Adrenal gland (tissue), 12 donors: ENCODE results near the gene YAP1. TPM values are rescaled to one million over a fixed set of nuclear protein-coding genes. Genes with fewer than 3 reads are reported as not detected.

Source experiments
- DNase-seq, 7 donors: peaks; one replicate each; pipeline ENCODE4 v3.0.0-alpha.2; 2019 to 2020
- H3K27ac ChIP-seq, 5 donors: fragments of 200-600 bp; sonication (generic) in 4 of 5; 1 replicate in 3 of 5; 2 replicates in 2 of 5; pipeline versions ENCODE4 v1.5.1 to v1.8.0; 2016 to 2020; ENCODE audit warnings: mild to moderate bottlenecking in 1 of 5
- H3K27me3 ChIP-seq: fragments of 200-600 bp; 2 replicates; pipeline ENCODE4 v1.8.0; 2021
- H3K36me3 ChIP-seq, 2 donors: fragments of 200-600 bp; replicated peaks in 1 of 2; 1 replicate in 1 of 2; 2 replicates in 1 of 2; pipeline versions ENCODE4 v1.5.1 to v1.8.0; 2018 to 2022
- H3K4me1 ChIP-seq, 2 donors: fragments of 200-600 bp; replicated peaks in 1 of 2; 1 replicate in 1 of 2; 2 replicates in 1 of 2; pipeline versions ENCODE4 v1.5.1 to v1.8.0; 2018 to 2021
- H3K4me3 ChIP-seq, 4 donors: fragments of 200-600 bp; sonication (generic) in 3 of 4; one replicate each; pipeline ENCODE4 v1.5.1; 2016 to 2018
- H3K9me3 ChIP-seq, 3 donors: fragments of 200-600 bp; sonication (generic) in 1 of 3; replicated peaks in 1 of 3; 1 replicate in 2 of 3; 2 replicates in 1 of 3; pipeline versions ENCODE4 v1.5.1 to v1.8.0; 2016 to 2021
- POLR2A ChIP-seq, 2 donors: fragments of 450-650 bp; IDR thresholded peaks; one replicate each; pipeline ENCODE4 v1.6.1; 2017; ENCODE audit warnings: antibody characterized with exemption in 2 of 2, mild to moderate bottlenecking in 2 of 2, moderate library complexity in 1 of 2
- WGBS, 4 donors: extraction: QIAGEN DNeasy Blood & Tissue Kit in 2 of 4; methylation state at CpG; one replicate each; pipeline versions ENCODE4 v1.1.5 to v1.1.7; 2013 to 2017; 5-methylcytosine and 5-hydroxymethylcytosine counted together
- intact Hi-C, 2 donors: fragments of 100-400 bp; cut with DNase I; formaldehyde crosslinking; loops; one replicate each; pipeline versions ENCODE4 v1.14.1 to v1.15.0; 2022 to 2023
- polyA plus RNA-seq, 3 donors: library from polyadenylated mRNA; stranded (reverse); fragments of 200-250 nt in 2 of 3; fragments of 350-450 nt in 1 of 3; fragmentation: Illumina TruSeq in 1 of 3; extraction: RNeasy Lipid Tissue Mini Kit (QIAGEN cat#74804) in 1 of 3; gene quantifications; one replicate each; pipeline ENCODE4 v1.2.3, GENCODE V29; 2013 to 2014
- total RNA-seq, 9 donors: library from RNA; depleted of rRNA in 4 of 9; stranded (reverse); fragments of >200 nt in 4 of 9; fragments of 120-200 nt in 1 of 9; fragmentation: NEBNext Ultra II Directional in 1 of 9; extraction: Animal tissue kit (Norgen Biotek cat#: 25700) in 1 of 9; gene quantifications; one replicate each; pipeline versions ENCODE4 v1.1.0 to v1.2.4, GENCODE V29; 2013 to 2023
- TF ChIP-seq, protein P1 (sequence below), 6 experiments: fragments of 450-650 bp in 4 of 6; fragments of 200-600 bp in 2 of 6; sonication (generic) in 1 of 6; IDR thresholded peaks; 1 replicate in 5 of 6; 2 replicates in 1 of 6; pipeline versions ENCODE4 v1.5.1 to v1.8.0; 2016 to 2021; ENCODE audit warnings: antibody characterized with exemption in 6 of 6, mild to moderate bottlenecking in 2 of 6, moderate library complexity in 1 of 6
- donor health status: healthy with polysubstance abuse.
- donor health status: Bipolar disorder and iron deficiency.
- donor health status: DM: yes; HTN: yes; CAD: no.
- donor health status: DM: no; HTN: no; CAD: no.
- donor health status: DM: no; HTN: no; CAD: no.
- donor health status: DM: yes; HTN: yes; CAD: no.

The YAP1 gene
- total and polyA plus RNA-seq, 12 donors: 16.3 to 135 (median 82.9) TPM

DNA sequence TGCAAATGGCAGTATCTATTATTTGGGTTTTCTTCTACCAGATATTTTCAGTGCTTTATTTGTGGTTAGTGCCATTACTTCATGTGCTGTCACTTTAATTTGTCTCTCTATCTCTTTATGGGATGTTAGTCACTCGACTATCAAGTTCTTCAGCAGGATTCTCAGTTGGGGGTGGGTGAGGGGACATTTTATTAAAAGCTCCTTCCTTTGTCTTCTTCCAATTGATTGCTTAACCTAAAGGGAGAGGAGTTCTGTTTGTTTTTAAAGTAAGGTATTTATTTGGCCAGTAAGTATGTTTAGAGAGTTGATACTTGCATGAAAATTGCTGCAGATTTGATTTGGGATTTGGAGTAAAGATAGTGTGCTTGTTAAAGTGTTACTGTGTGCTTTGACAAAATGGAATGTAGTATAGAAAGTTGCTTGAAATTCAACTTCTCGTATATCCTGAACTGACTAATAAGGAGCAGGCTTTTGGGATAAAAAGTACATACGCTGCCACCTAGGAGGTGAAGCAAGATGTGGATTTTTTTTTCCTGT, 10.3 kb downstream of the YAP1 start:
- 59 to 67% (median 66%) methylated on average over 3 of the region's 3 CpGs for WGBS, 4 donors

DNA sequence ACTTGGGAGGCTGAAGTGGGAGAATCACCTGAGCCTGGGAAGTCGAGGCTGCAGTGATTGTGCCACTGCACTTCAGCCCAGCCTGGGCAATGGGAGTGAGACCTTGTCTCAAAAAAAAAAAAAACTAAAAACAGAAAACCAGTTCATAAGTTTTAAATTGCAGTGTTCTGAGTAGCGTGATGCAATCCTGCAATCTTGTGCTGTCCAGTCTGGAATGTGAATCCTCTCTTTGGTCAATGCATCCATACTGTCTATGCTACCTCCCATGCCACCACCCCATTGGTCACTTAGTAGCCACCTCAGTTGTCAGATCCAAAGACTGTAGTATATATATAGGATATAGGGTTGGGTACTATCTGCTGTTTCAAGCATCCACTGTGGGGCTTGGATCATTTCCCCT, 11.1 kb downstream of the YAP1 start:
- H3K4me3 ChIP-seq: no peak overlapping the region
- H3K27ac ChIP-seq: no peak overlapping the region
- no peak for TF ChIP-seq POLR2A (IDR thresholded peaks at IDR 0.05)
- TF ChIP-seq, protein P1, sequence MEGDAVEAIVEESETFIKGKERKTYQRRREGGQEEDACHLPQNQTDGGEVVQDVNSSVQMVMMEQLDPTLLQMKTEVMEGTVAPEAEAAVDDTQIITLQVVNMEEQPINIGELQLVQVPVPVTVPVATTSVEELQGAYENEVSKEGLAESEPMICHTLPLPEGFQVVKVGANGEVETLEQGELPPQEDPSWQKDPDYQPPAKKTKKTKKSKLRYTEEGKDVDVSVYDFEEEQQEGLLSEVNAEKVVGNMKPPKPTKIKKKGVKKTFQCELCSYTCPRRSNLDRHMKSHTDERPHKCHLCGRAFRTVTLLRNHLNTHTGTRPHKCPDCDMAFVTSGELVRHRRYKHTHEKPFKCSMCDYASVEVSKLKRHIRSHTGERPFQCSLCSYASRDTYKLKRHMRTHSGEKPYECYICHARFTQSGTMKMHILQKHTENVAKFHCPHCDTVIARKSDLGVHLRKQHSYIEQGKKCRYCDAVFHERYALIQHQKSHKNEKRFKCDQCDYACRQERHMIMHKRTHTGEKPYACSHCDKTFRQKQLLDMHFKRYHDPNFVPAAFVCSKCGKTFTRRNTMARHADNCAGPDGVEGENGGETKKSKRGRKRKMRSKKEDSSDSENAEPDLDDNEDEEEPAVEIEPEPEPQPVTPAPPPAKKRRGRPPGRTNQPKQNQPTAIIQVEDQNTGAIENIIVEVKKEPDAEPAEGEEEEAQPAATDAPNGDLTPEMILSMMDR (IDR thresholded peaks at IDR 0.05): no peak
- H3K36me3 ChIP-seq: peaks cover 0 to under 1% of the 10 kb centered on the region in 2 donors
- no peaks in the 10 kb centered on the region for H3K27me3 ChIP-seq
- H3K9me3 ChIP-seq: no peaks in the 10 kb centered on the region
- no peak for DNase-seq
- intact Hi-C loops: no loop called here
- WGBS, 4 donors: 84 to 90% (median 89%) methylated on average over 2 of the region's 2 CpGs
- peaks cover 8 to 34% of the 10 kb centered on the region in 2 donors for H3K4me1 ChIP-seq

More for the DNA sequence above, 10.3 kb downstream of the YAP1 start:
- Histone ChIP-seq H3K27ac (no peak overlapping the region), H3K36me3 (peaks cover 0 to 4% of the 10 kb centered on the region in 2 donors), H3K4me3 (no peak overlapping the region), H3K4me1 (peaks cover 8 to 39% of the 10 kb centered on the region in 2 donors), H3K9me3 (no peaks in the 10 kb centered on the region), H3K27me3 (no peaks in the 10 kb centered on the region)
- intact Hi-C loops: no loop called here
- TF ChIP-seq POLR2A (IDR thresholded peaks at IDR 0.05): no peak
- TF ChIP-seq, protein P1 (IDR thresholded peaks at IDR 0.05): no peak
- DNase-seq: no peak

DNA sequence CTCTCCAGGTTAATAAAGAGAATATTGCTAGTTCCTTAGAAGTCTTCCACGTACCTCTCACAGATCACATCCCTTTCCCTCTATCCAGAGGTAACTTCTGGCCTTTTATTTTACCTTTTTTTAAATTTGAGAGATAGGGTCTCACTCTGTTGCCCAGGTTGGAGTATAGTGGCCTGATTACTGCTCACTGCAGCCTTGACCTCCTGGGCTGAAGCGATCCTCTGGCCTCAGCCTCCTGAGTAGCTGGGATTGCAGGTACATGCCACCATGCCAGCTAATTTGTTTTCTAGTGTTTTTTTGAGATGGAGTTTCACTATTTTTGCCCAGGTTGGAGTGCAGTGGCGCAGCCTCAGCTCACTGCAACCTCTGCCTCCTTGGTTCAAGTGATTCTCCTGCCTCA, 24.4 kb downstream of the YAP1 start:
- no peaks in the 10 kb centered on the region for H3K36me3 ChIP-seq
- TF ChIP-seq, protein P1 (IDR thresholded peaks at IDR 0.05): no peak
- no peak for TF ChIP-seq POLR2A (IDR thresholded peaks at IDR 0.05)
- intact Hi-C loops: no loop called here
- peaks cover 4 to 6% of the 10 kb centered on the region in 2 donors for H3K4me1 ChIP-seq
- H3K9me3 ChIP-seq: no peaks in the 10 kb centered on the region
- no peak overlapping the region for H3K4me3 ChIP-seq
- no peak overlapping the region for H3K27ac ChIP-seq
- 90 to 98% (median 94%) methylated on average over 3 of the region's 3 CpGs for WGBS, 4 donors
- DNase-seq: no peak
- no peaks in the 10 kb centered on the region for H3K27me3 ChIP-seq

DNA sequence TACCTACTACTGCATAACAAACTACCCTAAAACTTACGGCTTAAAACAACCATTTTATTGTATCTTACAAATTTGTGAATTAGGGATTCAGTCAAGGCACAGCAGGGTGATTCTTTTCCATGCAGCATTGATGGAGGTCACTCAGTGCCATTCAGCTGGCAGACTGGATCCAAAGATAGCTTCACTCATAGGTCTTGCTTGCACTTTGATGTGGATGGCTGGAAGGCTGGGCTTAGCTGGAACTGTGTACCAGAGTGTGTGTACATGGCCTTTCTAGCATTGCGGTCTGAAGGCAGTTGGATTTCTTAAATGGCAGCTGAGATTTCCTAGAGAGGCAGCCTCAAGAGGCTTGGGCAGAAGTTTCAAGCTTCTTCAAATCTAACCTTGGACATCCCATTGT, 25.0 kb downstream of the YAP1 start:
- Histone ChIP-seq H3K27me3 (no peaks in the 10 kb centered on the region), H3K27ac (no peak overlapping the region), H3K36me3 (no peaks in the 10 kb centered on the region), H3K4me3 (no peak overlapping the region), H3K4me1 (peaks cover 5 to 10% of the 10 kb centered on the region in 2 donors), H3K9me3 (no peaks in the 10 kb centered on the region)
- TF ChIP-seq, protein P1 (IDR thresholded peaks at IDR 0.05): no peak
- TF ChIP-seq POLR2A (IDR thresholded peaks at IDR 0.05): no peak
- intact Hi-C loops: no loop called here
- DNase-seq: no peak
- 87 to 97% (median 94%) methylated on average over 2 of the region's 2 CpGs for WGBS, 4 donors
